ENCODE measurements around the gene NFXL1.
A peak's percentile ranks its signal among the peaks of the same experiment; 100 is the strongest.
"Not testable (repeated sequence)": the region's sequence is repeated elsewhere in the genome, so short reads cannot be mapped to it uniquely, and the experiment has no call there.

Gene NFXL1

GRCh38 chr4:47914220-47914925, at the start of gene NFXL1:
NFXL1 (minus strand) TSS chr4:47914583; CDS start chr4:47914203, 380 bp downstream.
- DNase-seq = peak; percentile 96

GRCh38 chr4:47954677-47955076, 40.3 kb upstream of the NFXL1 start:
- no peak for DNase-seq

- no peak for DNase-seq
Observed at GRCh38 chr4:47954245-47954644, 39.9 kb upstream of the NFXL1 start.

GRCh38 chr4:47945930-47946726, 31.7 kb upstream of the NFXL1 start:
- no peak for DNase-seq

GRCh38 chr4:47942081-47942819, 27.9 kb upstream of the NFXL1 start:
- no peak for DNase-seq

GRCh38 chr4:47939456-47939855, 25.1 kb upstream of the NFXL1 start:
- no peak for DNase-seq

- no peak for DNase-seq
Observed at GRCh38 chr4:47936336-47936735, 22.0 kb upstream of the NFXL1 start.

GRCh38 chr4:47933840-47934239, 19.5 kb upstream of the NFXL1 start:
- peak; percentile 43 to 83 for DNase-seq

- DNase-seq = no peak
Observed at GRCh38 chr4:47930971-47931804, 16.8 kb upstream of the NFXL1 start.

GRCh38 chr4:47929682-47930201, 15.4 kb upstream of the NFXL1 start:
- no peak for DNase-seq

- DNase-seq = peak; percentile 17 to 40
Observed at GRCh38 chr4:47926667-47927258, 12.4 kb upstream of the NFXL1 start.

- not testable (repeated sequence) for DNase-seq
Observed at GRCh38 chr4:47923261-47923608, 8.9 kb upstream of the NFXL1 start.

- not testable (repeated sequence) for DNase-seq
Observed at GRCh38 chr4:47922436-47923260, 8.3 kb upstream of the NFXL1 start.

GRCh38 chr4:47917163-47917562, 2.8 kb upstream of the NFXL1 start:
- not testable (repeated sequence) for DNase-seq

- DNase-seq = peak in 1 of 2 donors; percentile 9
Observed at GRCh38 chr4:47915378-47915777, 995 bp upstream of the NFXL1 start.

GRCh38 chr4:47914926-47915237, 499 bp upstream of the NFXL1 start:
- DNase-seq = no peak

- no peak for DNase-seq
Observed at GRCh38 chr4:47913861-47914219, 543 bp downstream of the NFXL1 start.

GRCh38 chr4:47913330-47913729, 1.1 kb downstream of the NFXL1 start:
- no peak for DNase-seq

- DNase-seq = no peak
Observed at GRCh38 chr4:47907089-47907646, 7.2 kb downstream of the NFXL1 start.

GRCh38 chr4:47899639-47900038, 14.7 kb downstream of the NFXL1 start:
- no peak for DNase-seq

GRCh38 chr4:47891928-47892327, 22.5 kb downstream of the NFXL1 start:
- DNase-seq = no peak

Measured in inflammatory macrophage treated with lipopolysaccharide for 1 hour (primary cell).